Effector memory CD4-positive, alpha-beta T cell (primary cell): ENCODE measurements around the gene ADCY7.

Experiments
- DNase-seq, 3 donors: peaks; one replicate each; pipeline ENCODE4 v3.0.0-alpha.2; 2020
- H3K27ac ChIP-seq: 2 replicates; pipeline ENCODE4 v1.7.0; 2013; ENCODE audit warnings: mild to moderate bottlenecking, low read length, moderate library complexity; ENCODE audit not compliant: insufficient read depth, poor library complexity, severe bottlenecking
- H3K27me3 ChIP-seq: replicated peaks from 2 replicates; pipeline ENCODE4 v1.7.0; 2013; ENCODE audit warnings: mild to moderate bottlenecking, low read length; ENCODE audit not compliant: insufficient read depth, control insufficient read depth, poor library complexity, severe bottlenecking
- H3K36me3 ChIP-seq: 2 replicates; pipeline ENCODE4 v1.7.0; 2013; ENCODE audit warnings: mild to moderate bottlenecking, low read length, moderate library complexity; ENCODE audit not compliant: control insufficient read depth, insufficient read depth
- H3K4me1 ChIP-seq: 2 replicates; pipeline ENCODE4 v1.7.0; 2013; ENCODE audit warnings: low read length, mild to moderate bottlenecking; ENCODE audit not compliant: control insufficient read depth, insufficient read depth, poor library complexity, severe bottlenecking
- H3K4me3 ChIP-seq: 2 replicates; pipeline ENCODE4 v1.7.0; 2013; ENCODE audit warnings: low read length, low read depth, mild to moderate bottlenecking; ENCODE audit not compliant: insufficient read depth, poor library complexity, severe bottlenecking
- H3K9me3 ChIP-seq: 2 replicates; pipeline ENCODE4 v1.7.0; 2013; ENCODE audit warnings: mild to moderate bottlenecking, low read length, moderate library complexity; ENCODE audit not compliant: control insufficient read depth

ADCY7 gene

GRCh38 chr16:50304467-50305440, 38.4 kb downstream of the ADCY7 start:
- Histone ChIP-seq H3K27ac (no peak overlapping the region), H3K36me3 (peaks cover 92% of the 10 kb centered on the region), H3K4me1 (no peaks in the 10 kb centered on the region)

GRCh38 chr16:50305441-50306061, 39.2 kb downstream of the ADCY7 start:
- no peaks in the 10 kb centered on the region for H3K27me3 ChIP-seq
- H3K9me3 ChIP-seq, result no peaks in the 10 kb centered on the region
- no peaks in the 10 kb centered on the region for H3K4me1 ChIP-seq
- no peak overlapping the region for H3K27ac ChIP-seq
- H3K36me3 ChIP-seq, result peaks cover 95% of the 10 kb centered on the region
- no peak for DNase-seq
- no peak overlapping the region for H3K4me3 ChIP-seq

More at GRCh38 chr16:50304467-50305440, 38.4 kb downstream of the ADCY7 start:
- no peak for DNase-seq
- Histone ChIP-seq H3K9me3 (no peaks in the 10 kb centered on the region), H3K4me3 (no peak overlapping the region), H3K27me3 (no peaks in the 10 kb centered on the region)

GRCh38 chr16:50306287-50306686, 39.9 kb downstream of the ADCY7 start:
- H3K36me3 ChIP-seq, result peaks cover 95% of the 10 kb centered on the region
- H3K4me1 ChIP-seq, result no peaks in the 10 kb centered on the region
- H3K4me3 ChIP-seq, result no peak overlapping the region
- H3K9me3 ChIP-seq, result no peaks in the 10 kb centered on the region
- H3K27me3 ChIP-seq, result no peaks in the 10 kb centered on the region
- no peak overlapping the region for H3K27ac ChIP-seq
- no peak for DNase-seq

GRCh38 chr16:50308237-50308965, 42.0 kb downstream of the ADCY7 start:
- H3K36me3 ChIP-seq, result peaks cover 92% of the 10 kb centered on the region

GRCh38 chr16:50309156-50309526, 42.8 kb downstream of the ADCY7 start:
- no peaks in the 10 kb centered on the region for H3K27me3 ChIP-seq
- no peak overlapping the region for H3K4me3 ChIP-seq
- peaks cover 4% of the 10 kb centered on the region for H3K4me1 ChIP-seq
- no peak for DNase-seq
- H3K9me3 ChIP-seq, result no peaks in the 10 kb centered on the region
- H3K27ac ChIP-seq, result no peak overlapping the region
- peaks cover 92% of the 10 kb centered on the region for H3K36me3 ChIP-seq

More at GRCh38 chr16:50308237-50308965, 42.0 kb downstream of the ADCY7 start:
- H3K4me3 ChIP-seq, result no peak overlapping the region
- no peaks in the 10 kb centered on the region for H3K27me3 ChIP-seq
- H3K27ac ChIP-seq, result peak overlapping the region; percentile 13
- DNase-seq, result no peak
- no peaks in the 10 kb centered on the region for H3K4me1 ChIP-seq
- H3K9me3 ChIP-seq, result no peaks in the 10 kb centered on the region

- Histone ChIP-seq H3K27ac (no peak overlapping the region), H3K27me3 (no peaks in the 10 kb centered on the region), H3K4me3 (no peak overlapping the region), H3K36me3 (peaks cover 92% of the 10 kb centered on the region), H3K9me3 (no peaks in the 10 kb centered on the region), H3K4me1 (peaks cover 4% of the 10 kb centered on the region)
- no peak for DNase-seq
These were observed 43.4 kb downstream of the ADCY7 start for GRCh38 chr16:50309527-50310307.

- Histone ChIP-seq H3K4me1 (peaks cover 4% of the 10 kb centered on the region), H3K9me3 (no peaks in the 10 kb centered on the region), H3K27me3 (no peaks in the 10 kb centered on the region), H3K27ac (no peak overlapping the region), H3K36me3 (peaks cover 92% of the 10 kb centered on the region), H3K4me3 (no peak overlapping the region)
- DNase-seq, result no peak
These were observed 44.2 kb downstream of the ADCY7 start for GRCh38 chr16:50310308-50311133.

- no peak overlapping the region for H3K4me3 ChIP-seq
- H3K27ac ChIP-seq, result no peak overlapping the region
- peaks cover 4% of the 10 kb centered on the region for H3K4me1 ChIP-seq
- H3K9me3 ChIP-seq, result no peaks in the 10 kb centered on the region
- no peak for DNase-seq
- no peaks in the 10 kb centered on the region for H3K27me3 ChIP-seq
- peaks cover 92% of the 10 kb centered on the region for H3K36me3 ChIP-seq
These were observed 44.8 kb downstream of the ADCY7 start for GRCh38 chr16:50311134-50311528.
